GM12891 (cell line): ENCODE data around the gene OXTR.

Experiments
- PAX5 ChIP-seq: IDR thresholded peaks from 2 replicates; pipeline ENCODE4 v1.6.1; 2011; ENCODE audit warnings: low read length, moderate library complexity, mild to moderate bottlenecking; ENCODE audit not compliant: insufficient read depth, severe bottlenecking
- POLR2A ChIP-seq: IDR thresholded peaks from 2 replicates; pipeline ENCODE4 v1.6.1; 2011; ENCODE audit warnings: low read depth, low read length, control low read depth
- POLR2AphosphoS5 ChIP-seq: IDR thresholded peaks from 2 replicates; pipeline ENCODE4 v1.6.1; 2011; ENCODE audit warnings: low read depth, low read length, control low read depth

DNA sequence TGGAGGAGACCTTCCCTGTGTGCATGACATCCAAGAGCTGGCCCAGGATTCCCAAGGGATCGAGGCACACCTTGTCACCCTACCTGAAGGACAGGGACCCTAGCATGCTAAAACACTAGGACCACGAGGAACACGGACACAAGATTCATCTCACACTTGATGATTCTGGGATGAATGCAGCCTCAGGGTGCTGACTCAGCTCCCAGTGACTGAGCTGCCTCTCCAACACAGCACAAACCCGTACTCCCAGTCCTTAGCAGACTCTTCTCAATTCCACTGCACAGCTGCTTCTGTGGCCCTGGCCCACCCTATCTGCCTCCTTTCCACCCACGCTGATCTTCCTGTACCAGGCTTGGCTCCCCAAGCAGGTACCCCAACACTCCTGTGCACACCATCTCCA, 9.1 kb upstream of the OXTR start:
- TF ChIP-seq POLR2A (no peak), POLR2AphosphoS5 (no peak), PAX5 (no peak)
